HEK293 (cell line): ENCODE data around the gene HAUS5.

ENCODE experiments used
- HOXA7 ChIP-seq: sonication (generic); formaldehyde crosslinking; IDR thresholded peaks from 2 replicates; pipeline ENCODE4 v1.8.1; 2022; ENCODE audit warnings: missing genetic modification reagents, borderline replicate concordance
- MYNN ChIP-seq: fragments of 450-650 bp; formaldehyde crosslinking; IDR thresholded peaks from 2 replicates; pipeline ENCODE4 v1.5.1; 2016; ENCODE audit warnings: missing biosample characterization, missing genetic modification characterization, borderline replicate concordance
- ZBTB1 ChIP-seq: fragments of 450-650 bp; formaldehyde crosslinking; IDR thresholded peaks from 2 replicates; pipeline ENCODE4 v1.5.1; 2016; ENCODE audit warnings: missing biosample characterization, missing genetic modification characterization
- ZBTB21 ChIP-seq: fragments of 450-650 bp; formaldehyde crosslinking; IDR thresholded peaks from 2 replicates; pipeline ENCODE4 v1.5.1; 2017; ENCODE audit warnings: missing biosample characterization, missing genetic modification characterization
- ZFP37 ChIP-seq: fragments of 450-650 bp; formaldehyde crosslinking; IDR thresholded peaks from 2 replicates; pipeline ENCODE4 v1.5.1; 2016; ENCODE audit warnings: missing biosample characterization, missing genetic modification characterization
- ZNF121 ChIP-seq: fragments of 450-650 bp; formaldehyde crosslinking; IDR thresholded peaks from 2 replicates; pipeline ENCODE4 v1.5.1; 2016; ENCODE audit warnings: missing biosample characterization, missing genetic modification characterization
- ZNF174 ChIP-seq: fragments of 450-650 bp; formaldehyde crosslinking; IDR thresholded peaks from 2 replicates; pipeline ENCODE4 v1.5.0; 2017; ENCODE audit warnings: missing biosample characterization, mild to moderate bottlenecking, missing genetic modification characterization
- ZNF221 ChIP-seq: fragments of 450-650 bp; formaldehyde crosslinking; IDR thresholded peaks from 2 replicates; pipeline ENCODE4 v1.5.1; 2017; ENCODE audit warnings: missing biosample characterization, missing genetic modification characterization, borderline replicate concordance
- ZNF23 ChIP-seq: fragments of 450-650 bp; formaldehyde crosslinking; IDR thresholded peaks from 2 replicates; pipeline ENCODE4 v1.5.1; 2016; ENCODE audit warnings: missing biosample characterization, missing genetic modification characterization, borderline replicate concordance
- ZNF24 ChIP-seq: fragments of 450-650 bp; formaldehyde crosslinking; IDR thresholded peaks from 2 replicates; pipeline ENCODE4 v1.5.1; 2016; ENCODE audit warnings: missing biosample characterization, missing genetic modification characterization
- ZNF473 ChIP-seq: fragments of 450-650 bp; formaldehyde crosslinking; IDR thresholded peaks from 2 replicates; pipeline ENCODE4 v1.5.1; 2017; ENCODE audit warnings: missing biosample characterization, missing genetic modification characterization
- ZNF544 ChIP-seq: fragments of 450-650 bp; formaldehyde crosslinking; IDR thresholded peaks from 2 replicates; pipeline ENCODE4 v1.5.0; 2017; ENCODE audit warnings: missing biosample characterization, missing genetic modification characterization
- ZNF558 ChIP-seq: fragments of 450-650 bp; formaldehyde crosslinking; IDR thresholded peaks from 2 replicates; pipeline ENCODE4 v1.5.1; 2016; ENCODE audit warnings: missing biosample characterization, missing genetic modification characterization
- ZNF561 ChIP-seq: fragments of 450-650 bp; IDR thresholded peaks from 2 replicates; pipeline ENCODE4 v1.5.1; 2018; ENCODE audit warnings: missing biosample characterization, missing genetic modification characterization, borderline replicate concordance
- ZNF610 ChIP-seq: fragments of 450-650 bp; formaldehyde crosslinking; IDR thresholded peaks from 2 replicates; pipeline ENCODE4 v1.5.1; 2016; ENCODE audit warnings: missing biosample characterization, missing genetic modification characterization, borderline replicate concordance
- ZNF629 ChIP-seq: fragments of 450-650 bp; formaldehyde crosslinking; IDR thresholded peaks from 2 replicates; pipeline ENCODE4 v1.5.1; 2017; ENCODE audit warnings: missing biosample characterization, missing genetic modification characterization
- ZNF777 ChIP-seq: fragments of 450-650 bp; formaldehyde crosslinking; IDR thresholded peaks from 2 replicates; pipeline ENCODE4 v1.5.1; 2017; ENCODE audit warnings: missing biosample characterization, missing genetic modification characterization, borderline replicate concordance
- ZNF837 ChIP-seq: fragments of 450-650 bp; formaldehyde crosslinking; IDR thresholded peaks from 2 replicates; pipeline ENCODE4 v1.5.1; 2016; ENCODE audit warnings: missing biosample characterization, missing genetic modification characterization
- ZXDB ChIP-seq: fragments of 450-650 bp; formaldehyde crosslinking; IDR thresholded peaks from 2 replicates; pipeline ENCODE4 v1.5.1; 2016; ENCODE audit warnings: missing biosample characterization, missing genetic modification characterization
- TF ChIP-seq, protein P1 (sequence below): fragments of 450-650 bp; formaldehyde crosslinking; conservative IDR thresholded peaks from 2 replicates; pipeline ENCODE4 v1.5.1; 2016; ENCODE audit warnings: low read depth, missing biosample characterization, missing genetic modification characterization
- TF ChIP-seq, protein P2 (sequence below): IDR thresholded peaks from 2 replicates; pipeline ENCODE4 v1.6.1; 2011; ENCODE audit warnings: mild to moderate bottlenecking, low read depth, low read length, borderline replicate concordance
- TF ChIP-seq, protein P3 (sequence below): fragments of 450-650 bp; formaldehyde crosslinking; IDR thresholded peaks from 2 replicates; pipeline ENCODE4 v1.5.1; 2016; ENCODE audit warnings: missing biosample characterization, missing genetic modification characterization
- TF ChIP-seq, protein P4 (sequence below): sonication (generic); formaldehyde crosslinking; IDR thresholded peaks from 2 replicates; pipeline ENCODE4 v1.8.1; 2022; ENCODE audit warnings: mild to moderate bottlenecking, moderate library complexity, missing genetic modification reagents
- TF ChIP-seq, protein P5 (sequence below): fragments of 450-650 bp; formaldehyde crosslinking; IDR thresholded peaks from 2 replicates; pipeline ENCODE4 v1.5.1; 2017; ENCODE audit warnings: missing biosample characterization, missing genetic modification characterization
- TF ChIP-seq, protein P6 (sequence below): fragments of 450-650 bp; formaldehyde crosslinking; IDR thresholded peaks from 2 replicates; pipeline ENCODE4 v1.5.1; 2016; ENCODE audit warnings: missing biosample characterization, missing genetic modification characterization
- TF ChIP-seq, protein P7 (sequence below): fragments of 450-650 bp; formaldehyde crosslinking; IDR thresholded peaks from 2 replicates; pipeline ENCODE4 v1.5.1; 2016; ENCODE audit warnings: missing biosample characterization, missing genetic modification characterization

The HAUS5 gene

DNA sequence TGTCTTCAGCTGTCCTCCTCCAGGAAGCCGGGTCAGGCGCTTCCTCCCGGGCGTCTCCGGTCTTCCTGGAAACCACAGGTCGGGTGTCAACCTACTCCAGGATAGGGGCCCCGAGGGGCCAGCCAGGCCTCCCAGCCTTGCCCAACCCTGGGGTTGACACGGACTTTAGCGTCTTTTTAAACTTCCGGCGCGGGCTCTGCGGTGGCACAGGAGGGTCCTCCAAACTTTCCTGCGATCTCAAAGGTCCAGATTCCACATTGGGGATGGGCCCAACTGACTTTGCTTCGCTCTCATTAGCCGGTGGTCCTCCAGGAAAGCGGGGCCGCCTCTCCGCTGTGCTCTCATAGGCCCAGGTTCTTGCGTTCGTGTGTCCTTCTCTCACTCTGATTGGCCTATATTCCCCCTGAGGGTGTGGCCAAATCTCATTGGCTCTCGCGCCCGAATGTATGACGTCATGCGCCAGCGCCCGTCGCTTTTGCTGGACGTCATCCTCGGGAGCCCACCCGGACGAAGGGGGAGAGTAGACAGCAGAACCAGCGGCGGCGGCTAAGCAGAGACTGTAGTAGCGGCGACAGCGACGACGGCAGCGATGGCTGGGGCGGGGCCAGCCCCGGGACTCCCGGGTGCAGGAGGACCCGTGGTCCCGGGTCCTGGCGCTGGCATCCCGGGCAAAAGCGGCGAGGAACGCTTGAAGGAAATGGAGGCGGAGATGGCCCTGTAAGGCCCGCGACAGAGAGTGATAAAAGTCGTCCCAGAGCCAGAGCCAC, 16.2 kb downstream of the HAUS5 start, which contains the start of gene RBM42 (continued):
- TF ChIP-seq, protein P1, sequence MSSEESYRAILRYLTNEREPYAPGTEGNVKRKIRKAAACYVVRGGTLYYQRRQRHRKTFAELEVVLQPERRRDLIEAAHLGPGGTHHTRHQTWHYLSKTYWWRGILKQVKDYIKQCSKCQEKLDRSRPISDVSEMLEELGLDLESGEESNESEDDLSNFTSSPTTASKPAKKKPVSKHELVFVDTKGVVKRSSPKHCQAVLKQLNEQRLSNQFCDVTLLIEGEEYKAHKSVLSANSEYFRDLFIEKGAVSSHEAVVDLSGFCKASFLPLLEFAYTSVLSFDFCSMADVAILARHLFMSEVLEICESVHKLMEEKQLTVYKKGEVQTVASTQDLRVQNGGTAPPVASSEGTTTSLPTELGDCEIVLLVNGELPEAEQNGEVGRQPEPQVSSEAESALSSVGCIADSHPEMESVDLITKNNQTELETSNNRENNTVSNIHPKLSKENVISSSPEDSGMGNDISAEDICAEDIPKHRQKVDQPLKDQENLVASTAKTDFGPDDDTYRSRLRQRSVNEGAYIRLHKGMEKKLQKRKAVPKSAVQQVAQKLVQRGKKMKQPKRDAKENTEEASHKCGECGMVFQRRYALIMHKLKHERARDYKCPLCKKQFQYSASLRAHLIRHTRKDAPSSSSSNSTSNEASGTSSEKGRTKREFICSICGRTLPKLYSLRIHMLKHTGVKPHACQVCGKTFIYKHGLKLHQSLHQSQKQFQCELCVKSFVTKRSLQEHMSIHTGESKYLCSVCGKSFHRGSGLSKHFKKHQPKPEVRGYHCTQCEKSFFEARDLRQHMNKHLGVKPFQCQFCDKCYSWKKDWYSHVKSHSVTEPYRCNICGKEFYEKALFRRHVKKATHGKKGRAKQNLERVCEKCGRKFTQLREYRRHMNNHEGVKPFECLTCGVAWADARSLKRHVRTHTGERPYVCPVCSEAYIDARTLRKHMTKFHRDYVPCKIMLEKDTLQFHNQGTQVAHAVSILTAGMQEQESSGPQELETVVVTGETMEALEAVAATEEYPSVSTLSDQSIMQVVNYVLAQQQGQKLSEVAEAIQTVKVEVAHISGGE (tag by site-specific recombination), result peak; percentile 84
- TF ChIP-seq ZNF174 (tag by site-specific recombination), result no peak
- peak; percentile 47 for TF ChIP-seq ZNF561
- peak; percentile 72; the same call in 1 of the 2 replicates for TF ChIP-seq ZNF610 (tag by site-specific recombination)
- no peak for TF ChIP-seq ZNF544 (tag by site-specific recombination)
- peak; percentile 99 for TF ChIP-seq ZXDB (tag by site-specific recombination)
- TF ChIP-seq, protein P2, sequence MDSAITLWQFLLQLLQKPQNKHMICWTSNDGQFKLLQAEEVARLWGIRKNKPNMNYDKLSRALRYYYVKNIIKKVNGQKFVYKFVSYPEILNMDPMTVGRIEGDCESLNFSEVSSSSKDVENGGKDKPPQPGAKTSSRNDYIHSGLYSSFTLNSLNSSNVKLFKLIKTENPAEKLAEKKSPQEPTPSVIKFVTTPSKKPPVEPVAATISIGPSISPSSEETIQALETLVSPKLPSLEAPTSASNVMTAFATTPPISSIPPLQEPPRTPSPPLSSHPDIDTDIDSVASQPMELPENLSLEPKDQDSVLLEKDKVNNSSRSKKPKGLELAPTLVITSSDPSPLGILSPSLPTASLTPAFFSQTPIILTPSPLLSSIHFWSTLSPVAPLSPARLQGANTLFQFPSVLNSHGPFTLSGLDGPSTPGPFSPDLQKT, result no peak
- peak; percentile 100 for TF ChIP-seq ZBTB21 (tag by site-specific recombination)
- TF ChIP-seq ZNF221 (tag by site-specific recombination), result no peak
- no peak for TF ChIP-seq ZNF121 (tag by site-specific recombination)
- TF ChIP-seq MYNN (tag by site-specific recombination), result 0 out of 2 replicates have a peak, but pooled peaks have one; percentile 24
- TF ChIP-seq, protein P3, sequence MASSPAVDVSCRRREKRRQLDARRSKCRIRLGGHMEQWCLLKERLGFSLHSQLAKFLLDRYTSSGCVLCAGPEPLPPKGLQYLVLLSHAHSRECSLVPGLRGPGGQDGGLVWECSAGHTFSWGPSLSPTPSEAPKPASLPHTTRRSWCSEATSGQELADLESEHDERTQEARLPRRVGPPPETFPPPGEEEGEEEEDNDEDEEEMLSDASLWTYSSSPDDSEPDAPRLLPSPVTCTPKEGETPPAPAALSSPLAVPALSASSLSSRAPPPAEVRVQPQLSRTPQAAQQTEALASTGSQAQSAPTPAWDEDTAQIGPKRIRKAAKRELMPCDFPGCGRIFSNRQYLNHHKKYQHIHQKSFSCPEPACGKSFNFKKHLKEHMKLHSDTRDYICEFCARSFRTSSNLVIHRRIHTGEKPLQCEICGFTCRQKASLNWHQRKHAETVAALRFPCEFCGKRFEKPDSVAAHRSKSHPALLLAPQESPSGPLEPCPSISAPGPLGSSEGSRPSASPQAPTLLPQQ (tag by site-specific recombination), result peak; percentile 95
- TF ChIP-seq, protein P4, sequence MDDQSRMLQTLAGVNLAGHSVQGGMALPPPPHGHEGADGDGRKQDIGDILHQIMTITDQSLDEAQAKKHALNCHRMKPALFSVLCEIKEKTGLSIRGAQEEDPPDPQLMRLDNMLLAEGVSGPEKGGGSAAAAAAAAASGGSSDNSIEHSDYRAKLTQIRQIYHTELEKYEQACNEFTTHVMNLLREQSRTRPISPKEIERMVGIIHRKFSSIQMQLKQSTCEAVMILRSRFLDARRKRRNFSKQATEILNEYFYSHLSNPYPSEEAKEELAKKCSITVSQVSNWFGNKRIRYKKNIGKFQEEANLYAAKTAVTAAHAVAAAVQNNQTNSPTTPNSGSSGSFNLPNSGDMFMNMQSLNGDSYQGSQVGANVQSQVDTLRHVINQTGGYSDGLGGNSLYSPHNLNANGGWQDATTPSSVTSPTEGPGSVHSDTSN (CRISPR knock-in tag), result peak; percentile 70
- no peak; the same call in 1 of the 2 replicates for TF ChIP-seq ZNF558 (tag by site-specific recombination)
- peak; percentile 85; the same call in 1 of the 2 replicates for TF ChIP-seq ZFP37
- no peak for TF ChIP-seq ZNF473 (tag by site-specific recombination)
- TF ChIP-seq, protein P5, sequence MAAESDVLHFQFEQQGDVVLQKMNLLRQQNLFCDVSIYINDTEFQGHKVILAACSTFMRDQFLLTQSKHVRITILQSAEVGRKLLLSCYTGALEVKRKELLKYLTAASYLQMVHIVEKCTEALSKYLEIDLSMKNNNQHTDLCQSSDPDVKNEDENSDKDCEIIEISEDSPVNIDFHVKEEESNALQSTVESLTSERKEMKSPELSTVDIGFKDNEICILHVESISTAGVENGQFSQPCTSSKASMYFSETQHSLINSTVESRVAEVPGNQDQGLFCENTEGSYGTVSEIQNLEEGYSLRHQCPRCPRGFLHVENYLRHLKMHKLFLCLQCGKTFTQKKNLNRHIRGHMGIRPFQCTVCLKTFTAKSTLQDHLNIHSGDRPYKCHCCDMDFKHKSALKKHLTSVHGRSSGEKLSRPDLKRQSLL, result peak; percentile 13; the same call in 1 of the 2 replicates
- no peak for TF ChIP-seq ZBTB1 (tag by site-specific recombination)
- TF ChIP-seq ZNF837 (tag by site-specific recombination), result no peak
- TF ChIP-seq ZNF629 (tag by site-specific recombination), result peak; percentile 100
- TF ChIP-seq ZNF23, result no peak
- peak; percentile 97 for TF ChIP-seq ZNF24 (tag by site-specific recombination)
- no peak for TF ChIP-seq HOXA7
- TF ChIP-seq, protein P6, sequence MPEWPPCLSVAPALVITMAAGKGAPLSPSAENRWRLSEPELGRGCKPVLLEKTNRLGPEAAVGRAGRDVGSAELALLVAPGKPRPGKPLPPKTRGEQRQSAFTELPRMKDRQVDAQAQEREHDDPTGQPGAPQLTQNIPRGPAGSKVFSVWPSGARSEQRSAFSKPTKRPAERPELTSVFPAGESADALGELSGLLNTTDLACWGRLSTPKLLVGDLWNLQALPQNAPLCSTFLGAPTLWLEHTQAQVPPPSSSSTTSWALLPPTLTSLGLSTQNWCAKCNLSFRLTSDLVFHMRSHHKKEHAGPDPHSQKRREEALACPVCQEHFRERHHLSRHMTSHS (tag by site-specific recombination), result peak; percentile 11; the same call in 1 of the 2 replicates
- TF ChIP-seq, protein P7, sequence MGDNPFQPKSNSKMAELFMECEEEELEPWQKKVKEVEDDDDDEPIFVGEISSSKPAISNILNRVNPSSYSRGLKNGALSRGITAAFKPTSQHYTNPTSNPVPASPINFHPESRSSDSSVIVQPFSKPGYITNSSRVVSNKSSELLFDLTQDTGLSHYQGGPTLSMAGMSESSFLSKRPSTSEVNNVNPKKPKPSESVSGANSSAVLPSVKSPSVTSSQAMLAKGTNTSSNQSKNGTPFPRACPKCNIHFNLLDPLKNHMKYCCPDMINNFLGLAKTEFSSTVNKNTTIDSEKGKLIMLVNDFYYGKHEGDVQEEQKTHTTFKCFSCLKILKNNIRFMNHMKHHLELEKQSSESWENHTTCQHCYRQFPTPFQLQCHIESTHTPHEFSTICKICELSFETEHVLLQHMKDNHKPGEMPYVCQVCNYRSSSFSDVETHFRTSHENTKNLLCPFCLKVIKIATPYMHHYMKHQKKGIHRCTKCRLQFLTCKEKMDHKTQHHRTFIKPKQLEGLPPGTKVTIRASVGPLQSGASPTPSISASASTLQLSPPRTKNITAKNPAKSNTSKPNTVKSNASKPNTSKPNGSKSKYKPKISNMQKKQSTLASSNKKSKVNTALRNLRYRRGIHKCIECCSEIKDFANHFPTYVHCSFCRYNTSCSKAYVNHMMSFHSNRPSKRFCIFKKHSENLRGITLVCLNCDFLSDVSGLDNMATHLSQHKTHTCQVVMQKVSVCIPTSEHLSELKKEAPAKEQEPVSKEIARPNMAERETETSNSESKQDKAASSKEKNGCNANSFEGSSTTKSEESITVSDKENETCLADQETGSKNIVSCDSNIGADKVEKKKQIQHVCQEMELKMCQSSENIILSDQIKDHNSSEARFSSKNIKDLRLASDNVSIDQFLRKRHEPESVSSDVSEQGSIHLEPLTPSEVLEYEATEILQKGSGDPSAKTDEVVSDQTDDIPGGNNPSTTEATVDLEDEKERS (tag by site-specific recombination), result peak; percentile 73; the same call in 1 of the 2 replicates
- TF ChIP-seq ZNF777, result peak; percentile 96
